ENCODE data around the gene SLC9A3. TPM values are rescaled to one million over a fixed set of nuclear protein-coding genes. Genes with fewer than 3 reads are reported as not detected.
A peak's percentile ranks its signal among the peaks of the same experiment; 100 is the strongest.

The SLC9A3 gene
- total and polyA plus RNA-seq, 2 experiments from 2014 or later: 1.2 to 1.7 TPM

GRCh38 chr5:527646-528628 lies 3.7 kb upstream of the SLC9A3 start:
- Histone ChIP-seq H3K4me3 (no peak overlapping the region), H3F3A (ENCODE audit: insufficient read depth) (no peaks in the 10 kb centered on the region), H3K36me3 (ENCODE audit: low read depth) (no peaks in the 10 kb centered on the region), H3K79me2 (ENCODE audit: insufficient read depth) (no peaks in the 10 kb centered on the region), H3K9me3 (ENCODE audit: low read depth) (no peaks in the 10 kb centered on the region), H4K20me1 (ENCODE audit: insufficient read depth) (no peaks in the 10 kb centered on the region), H3K27me3 (replicated peaks; ENCODE audit: insufficient read depth) (peaks cover 73% of the 10 kb centered on the region), H3K27ac (no peak overlapping the region), H3K9me2 (ENCODE audit: insufficient read depth) (no peaks in the 10 kb centered on the region), H3K4me2 (ENCODE audit: unreplicated experiment) (no peak overlapping the region), H2AFZ (no peak overlapping the region), H3K9ac (no peak overlapping the region), H3K4me1 (ENCODE audit: insufficient read depth) (no peaks in the 10 kb centered on the region)
- no peak for DNase-seq
- 28 to 39% methylated on average over 20 to 42 of the region's 66 CpGs for WGBS, 2 experiments (ENCODE audit: low coverage in 1 of 2, low lambda C conversion rate in 2 of 2, missing lambda C conversion rate in 2 of 2)
- TF ChIP-seq EZH2 (IDR thresholded peaks at IDR 0.05; ENCODE audit: insufficient read depth, poor library complexity, severe bottlenecking) (peak; percentile 30), EZH2phosphoT487 (IDR thresholded peaks at IDR 0.05; ENCODE audit: insufficient read depth, low read depth) (no peak)
- in situ Hi-C loops (cut with MboI): no loop called here

- TF ChIP-seq EZH2phosphoT487 (IDR thresholded peaks at IDR 0.05; ENCODE audit: insufficient read depth, low read depth) (no peak), EZH2 (IDR thresholded peaks at IDR 0.05; ENCODE audit: insufficient read depth, poor library complexity, severe bottlenecking) (no peak)
Measured at GRCh38 chr5:526456-527088, 2.3 kb upstream of the SLC9A3 start.

GRCh38 chr5:525916-526315 lies 1.7 kb upstream of the SLC9A3 start:
- Histone ChIP-seq H3F3A (ENCODE audit: insufficient read depth) (no peaks in the 10 kb centered on the region), H3K79me2 (ENCODE audit: insufficient read depth) (no peaks in the 10 kb centered on the region), H3K9ac (no peak overlapping the region), H3K4me1 (ENCODE audit: insufficient read depth) (no peaks in the 10 kb centered on the region), H3K27ac (no peak overlapping the region), H3K27me3 (replicated peaks; ENCODE audit: insufficient read depth) (peaks cover 83% of the 10 kb centered on the region), H4K20me1 (ENCODE audit: insufficient read depth) (no peaks in the 10 kb centered on the region), H3K9me3 (ENCODE audit: low read depth) (no peaks in the 10 kb centered on the region), H3K4me2 (ENCODE audit: unreplicated experiment) (no peak overlapping the region), H3K4me3 (no peak overlapping the region), H2AFZ (no peak overlapping the region), H3K36me3 (ENCODE audit: low read depth) (no peaks in the 10 kb centered on the region), H3K9me2 (ENCODE audit: insufficient read depth) (no peaks in the 10 kb centered on the region)
- in situ Hi-C loops (cut with MboI): no loop called here
- WGBS, 2 experiments (ENCODE audit: low coverage in 1 of 2, low lambda C conversion rate in 2 of 2, missing lambda C conversion rate in 2 of 2): 43 to 47% methylated on average over 9 of the region's 9 CpGs
- TF ChIP-seq EZH2phosphoT487 (IDR thresholded peaks at IDR 0.05; ENCODE audit: insufficient read depth, low read depth) (no peak), EZH2 (IDR thresholded peaks at IDR 0.05; ENCODE audit: insufficient read depth, poor library complexity, severe bottlenecking) (no peak)
- DNase-seq: no peak

More at GRCh38 chr5:526456-527088, 2.3 kb upstream of the SLC9A3 start:
- Histone ChIP-seq H3K4me2 (ENCODE audit: unreplicated experiment) (no peak overlapping the region), H3K9me3 (ENCODE audit: low read depth) (no peaks in the 10 kb centered on the region), H3F3A (ENCODE audit: insufficient read depth) (no peaks in the 10 kb centered on the region), H3K27me3 (replicated peaks; ENCODE audit: insufficient read depth) (peaks cover 77% of the 10 kb centered on the region), H3K4me3 (no peak overlapping the region), H3K36me3 (ENCODE audit: low read depth) (no peaks in the 10 kb centered on the region), H3K9ac (no peak overlapping the region), H3K4me1 (ENCODE audit: insufficient read depth) (no peaks in the 10 kb centered on the region), H2AFZ (no peak overlapping the region), H3K79me2 (ENCODE audit: insufficient read depth) (no peaks in the 10 kb centered on the region), H4K20me1 (ENCODE audit: insufficient read depth) (no peaks in the 10 kb centered on the region), H3K9me2 (ENCODE audit: insufficient read depth) (no peaks in the 10 kb centered on the region), H3K27ac (no peak overlapping the region)
- WGBS, 2 experiments (ENCODE audit: low coverage in 1 of 2, low lambda C conversion rate in 2 of 2, missing lambda C conversion rate in 2 of 2): 51 to 57% methylated on average over 14 of the region's 14 CpGs
- in situ Hi-C loops (cut with MboI): no loop called here
- no peak for DNase-seq

GRCh38 chr5:524973-525761 lies 918 bp upstream of the SLC9A3 start:
- Histone ChIP-seq H3K4me2 (ENCODE audit: unreplicated experiment) (no peak overlapping the region), H3K79me2 (ENCODE audit: insufficient read depth) (no peaks in the 10 kb centered on the region), H3K4me3 (no peak overlapping the region), H4K20me1 (ENCODE audit: insufficient read depth) (no peaks in the 10 kb centered on the region), H3K4me1 (ENCODE audit: insufficient read depth) (no peaks in the 10 kb centered on the region), H3K9me2 (ENCODE audit: insufficient read depth) (no peaks in the 10 kb centered on the region), H3K9ac (no peak overlapping the region), H3K27me3 (replicated peaks; ENCODE audit: insufficient read depth) (peaks cover 75% of the 10 kb centered on the region), H2AFZ (no peak overlapping the region), H3F3A (ENCODE audit: insufficient read depth) (no peaks in the 10 kb centered on the region), H3K36me3 (ENCODE audit: low read depth) (no peaks in the 10 kb centered on the region), H3K27ac (no peak overlapping the region), H3K9me3 (ENCODE audit: low read depth) (no peaks in the 10 kb centered on the region)
- DNase-seq: no peak
- WGBS, 2 experiments (ENCODE audit: low coverage in 1 of 2, low lambda C conversion rate in 2 of 2, missing lambda C conversion rate in 2 of 2): 25 to 27% methylated on average over 23 to 24 of the region's 24 CpGs
- in situ Hi-C loops (cut with MboI): no loop called here
- TF ChIP-seq EZH2phosphoT487 (IDR thresholded peaks at IDR 0.05; ENCODE audit: insufficient read depth, low read depth) (no peak), EZH2 (IDR thresholded peaks at IDR 0.05; ENCODE audit: insufficient read depth, poor library complexity, severe bottlenecking) (peak; percentile 42)

Data from GM23248 (cell line).